Colonic mucosa (tissue), 4 donors: ENCODE measurements around the gene TYRP1. TPM values are rescaled to one million over a fixed set of nuclear protein-coding genes. Genes with fewer than 3 reads are reported as not detected.
A peak's percentile ranks its signal among the peaks of the same experiment; 100 is the strongest.

Source experiments
- DNase-seq: peaks from one replicate; pipeline ENCODE4 v3.0.0-alpha.2; 2020
- H3K27ac ChIP-seq: fragments of 200-600 bp; one replicate; pipeline ENCODE4 v1.8.0; 2021
- H3K27me3 ChIP-seq: fragments of 200-600 bp; one replicate; pipeline ENCODE4 v1.8.0; 2021
- H3K36me3 ChIP-seq: fragments of 200-600 bp; one replicate; pipeline ENCODE4 v1.8.0; 2021
- H3K4me1 ChIP-seq: fragments of 200-600 bp; one replicate; pipeline ENCODE4 v1.8.0; 2021; ENCODE audit warnings: mild to moderate bottlenecking
- H3K4me3 ChIP-seq: fragments of 200-600 bp; one replicate; pipeline ENCODE4 v1.8.0; 2021
- H3K9ac ChIP-seq, 2 donors: one replicate each; pipeline ENCODE4 v1.7.0; 2013; ENCODE audit warnings: control low read depth in 2 of 2, low read depth in 2 of 2, low read length in 2 of 2
- H3K9me3 ChIP-seq: fragments of 200-600 bp; one replicate; pipeline ENCODE4 v1.8.0; 2021
- intact Hi-C: fragments of 100-400 bp; cut with DNase I; formaldehyde crosslinking; loops from one replicate; pipeline ENCODE4 v1.14.1; 2022
- total RNA-seq, 2 donors: library from RNA; stranded (reverse); fragmentation: NEBNext Ultra II Directional in 1 of 2; extraction: Animal tissue kit (Norgen Biotek cat#: 25700) in 1 of 2; gene quantifications; one replicate each; pipeline ENCODE4 v1.2.1, GENCODE V29; 2021
- TF ChIP-seq, protein P1 (sequence below): fragments of 200-600 bp; IDR thresholded peaks from one replicate; pipeline ENCODE4 v1.8.0; 2022; ENCODE audit warnings: antibody characterized with exemption, mild to moderate bottlenecking
- donor health status: healthy.
- donor health status: DM: no; HTN: no; CAD: no.
- donor health status: DM: no; HTN: no; CAD: no.

TYRP1 gene
- total RNA-seq, 2 donors from 2014 or later = 0.30 to 1.4 TPM

DNA sequence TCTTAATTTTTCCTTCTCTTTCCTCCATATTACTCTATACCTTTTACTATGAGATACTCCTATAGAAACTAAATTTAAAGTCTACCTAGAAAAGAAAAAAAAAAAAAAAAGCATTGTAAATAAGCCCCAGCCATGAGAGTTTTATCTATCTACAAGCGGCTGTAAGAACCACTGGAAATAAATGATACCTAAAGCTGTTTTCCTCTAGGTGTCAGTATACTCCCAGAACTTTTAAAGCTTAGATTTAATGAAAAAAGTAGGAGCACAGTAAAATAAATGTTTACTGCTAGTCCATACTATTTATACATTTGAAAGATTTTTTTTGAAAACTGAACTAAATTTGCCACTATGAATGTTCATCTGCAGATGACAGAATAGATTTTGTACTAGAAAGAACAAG, 26.2 kb downstream of the TYRP1 start:
- Histone ChIP-seq H3K36me3 (no peaks in the 10 kb centered on the region), H3K4me3 (no peak overlapping the region), H3K9me3 (no peaks in the 10 kb centered on the region), H3K27ac (no peak overlapping the region), H3K27me3 (no peaks in the 10 kb centered on the region), H3K4me1 (no peaks in the 10 kb centered on the region), H3K9ac (no peak overlapping the region)
- DNase-seq = no peak
- TF ChIP-seq, protein P1, sequence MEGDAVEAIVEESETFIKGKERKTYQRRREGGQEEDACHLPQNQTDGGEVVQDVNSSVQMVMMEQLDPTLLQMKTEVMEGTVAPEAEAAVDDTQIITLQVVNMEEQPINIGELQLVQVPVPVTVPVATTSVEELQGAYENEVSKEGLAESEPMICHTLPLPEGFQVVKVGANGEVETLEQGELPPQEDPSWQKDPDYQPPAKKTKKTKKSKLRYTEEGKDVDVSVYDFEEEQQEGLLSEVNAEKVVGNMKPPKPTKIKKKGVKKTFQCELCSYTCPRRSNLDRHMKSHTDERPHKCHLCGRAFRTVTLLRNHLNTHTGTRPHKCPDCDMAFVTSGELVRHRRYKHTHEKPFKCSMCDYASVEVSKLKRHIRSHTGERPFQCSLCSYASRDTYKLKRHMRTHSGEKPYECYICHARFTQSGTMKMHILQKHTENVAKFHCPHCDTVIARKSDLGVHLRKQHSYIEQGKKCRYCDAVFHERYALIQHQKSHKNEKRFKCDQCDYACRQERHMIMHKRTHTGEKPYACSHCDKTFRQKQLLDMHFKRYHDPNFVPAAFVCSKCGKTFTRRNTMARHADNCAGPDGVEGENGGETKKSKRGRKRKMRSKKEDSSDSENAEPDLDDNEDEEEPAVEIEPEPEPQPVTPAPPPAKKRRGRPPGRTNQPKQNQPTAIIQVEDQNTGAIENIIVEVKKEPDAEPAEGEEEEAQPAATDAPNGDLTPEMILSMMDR = peak; percentile 59
- intact Hi-C loops = no loop called here

DNA sequence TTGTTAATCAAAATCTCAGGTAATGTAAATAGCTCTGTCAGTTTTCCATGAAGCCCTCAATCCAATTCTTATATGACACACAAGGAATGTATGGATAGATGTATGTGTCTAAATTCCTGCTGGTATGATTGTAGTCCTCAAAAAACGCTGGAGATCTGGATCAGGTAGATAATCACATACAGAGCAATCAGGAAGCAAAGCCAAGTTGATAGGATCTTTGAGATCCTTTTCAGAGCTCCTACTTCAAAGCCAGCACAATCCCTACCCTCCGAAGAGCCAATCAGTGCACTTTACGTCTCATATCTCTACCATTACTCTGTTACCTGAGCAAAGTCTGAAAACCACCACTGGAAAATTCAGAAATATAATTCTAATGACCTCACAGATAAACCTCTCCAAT, 27.4 kb downstream of the TYRP1 start:
- intact Hi-C loops = loop anchor here (5.0 to 10.0 kb wide), 2 partner anchors 94 to 367 kb away; no protein-coding TSS in a partner anchor
- H3K9ac ChIP-seq = no peak overlapping the region
- TF ChIP-seq, protein P1 = no peak
- H3K4me1 ChIP-seq = no peaks in the 10 kb centered on the region
- no peaks in the 10 kb centered on the region for H3K9me3 ChIP-seq
- H3K27me3 ChIP-seq = no peaks in the 10 kb centered on the region
- DNase-seq = no peak
- H3K36me3 ChIP-seq = no peaks in the 10 kb centered on the region
- H3K4me3 ChIP-seq = no peak overlapping the region
- H3K27ac ChIP-seq = no peak overlapping the region

DNA sequence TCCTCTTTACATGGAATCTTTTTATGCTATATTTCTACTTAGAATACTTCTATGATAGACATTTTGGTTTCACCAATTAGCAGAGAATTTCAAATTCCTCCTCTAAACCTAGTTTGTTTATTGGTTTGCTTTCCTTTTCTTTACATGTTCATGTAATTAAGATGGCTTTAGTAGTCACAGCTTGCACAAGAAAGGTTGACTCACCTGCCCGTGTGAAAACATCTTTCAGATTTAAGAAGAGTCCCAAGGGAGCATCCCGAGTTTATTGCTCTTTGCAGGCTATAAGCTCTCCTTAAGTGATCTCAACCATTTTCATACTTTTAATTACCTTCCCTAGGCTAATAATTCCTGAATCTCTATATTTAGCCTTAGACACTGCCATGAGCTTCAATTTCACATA, 28.9 kb downstream of the TYRP1 start:
- Histone ChIP-seq H3K4me3 (no peak overlapping the region), H3K36me3 (no peaks in the 10 kb centered on the region), H3K9me3 (no peaks in the 10 kb centered on the region), H3K27me3 (no peaks in the 10 kb centered on the region), H3K9ac (no peak overlapping the region), H3K27ac (no peak overlapping the region), H3K4me1 (no peaks in the 10 kb centered on the region)
- intact Hi-C loops = loop anchor here (5.0 to 10.0 kb wide), 2 partner anchors 93 to 365 kb away; no protein-coding TSS in a partner anchor
- TF ChIP-seq, protein P1 = no peak
- DNase-seq = no peak

DNA sequence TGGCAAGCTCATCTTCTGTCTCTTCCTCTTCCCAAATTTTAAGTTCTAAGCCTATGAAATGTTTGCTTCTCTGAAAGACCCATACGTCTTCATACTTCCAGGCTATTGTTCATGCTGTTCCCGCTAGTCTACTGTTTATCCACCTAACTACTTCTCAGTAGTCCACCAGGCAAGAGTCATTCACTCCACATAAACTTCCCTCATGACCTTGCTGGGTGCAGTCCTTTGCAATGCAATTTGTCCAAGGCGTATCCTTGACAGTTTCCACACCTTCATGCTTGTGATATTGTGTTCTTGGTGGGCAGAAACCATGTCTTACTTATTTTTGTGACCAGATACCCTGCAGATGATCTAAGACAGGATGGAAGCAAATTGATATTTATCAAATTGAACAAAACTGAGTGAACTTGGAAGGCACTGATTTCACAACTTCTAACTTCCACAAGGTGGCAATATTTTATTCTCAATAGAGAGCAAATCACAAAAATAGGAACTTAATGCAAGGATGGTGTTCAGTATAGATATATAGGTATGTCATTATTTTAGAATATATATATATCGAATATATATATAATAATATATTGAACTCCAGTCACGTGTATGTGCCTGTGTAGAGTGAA, 30.3 kb downstream of the TYRP1 start:
- TF ChIP-seq, protein P1 = peak; percentile 43
- Histone ChIP-seq H3K27ac (no peak overlapping the region), H3K4me3 (no peak overlapping the region), H3K9ac (no peak overlapping the region), H3K4me1 (no peaks in the 10 kb centered on the region), H3K36me3 (no peaks in the 10 kb centered on the region), H3K9me3 (no peaks in the 10 kb centered on the region), H3K27me3 (no peaks in the 10 kb centered on the region)
- intact Hi-C loops = loop anchor here (2.0 to 10.0 kb wide), 3 partner anchors 91 to 364 kb away; no protein-coding TSS in a partner anchor
- DNase-seq = peak; percentile 21

DNA sequence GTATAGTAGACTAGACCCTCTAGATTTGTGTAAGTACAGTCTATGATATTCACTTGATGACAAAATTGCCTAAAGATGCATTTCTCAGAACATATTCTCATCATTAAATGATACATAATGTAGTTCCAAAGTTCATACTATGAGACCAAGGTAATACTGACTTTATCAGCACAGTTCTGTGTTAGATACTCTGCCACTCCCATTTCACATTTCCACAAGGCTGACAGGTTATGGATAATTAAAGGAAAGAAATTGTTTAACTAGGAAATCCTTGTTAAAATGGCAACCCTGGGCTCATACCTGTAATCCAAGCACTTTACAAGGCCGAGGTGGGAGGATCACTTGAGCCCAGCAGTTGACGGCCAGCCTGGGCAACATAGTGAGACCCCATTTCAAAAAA, 33.6 kb downstream of the TYRP1 start:
- no peak overlapping the region for H3K9ac ChIP-seq
- no peaks in the 10 kb centered on the region for H3K4me1 ChIP-seq
- H3K36me3 ChIP-seq = no peaks in the 10 kb centered on the region
- no peaks in the 10 kb centered on the region for H3K27me3 ChIP-seq
- H3K27ac ChIP-seq = no peak overlapping the region
- intact Hi-C loops = loop anchor here (10.0 kb wide), 1 partner anchor 88 kb away; no protein-coding TSS in a partner anchor
- no peaks in the 10 kb centered on the region for H3K9me3 ChIP-seq
- no peak for DNase-seq
- H3K4me3 ChIP-seq = no peak overlapping the region
- TF ChIP-seq, protein P1 = no peak
